Naive thymus-derived CD8-positive, alpha-beta T cell (primary cell): ENCODE data around the gene COL5A1. TPM values are rescaled to one million over a fixed set of nuclear protein-coding genes. Genes with fewer than 3 reads are reported as not detected.

Experiments
- ATAC-seq, 2 donors: fragments of 150-1000 bp; cut with Tn5 transposase in 1 of 2; sonication (Bioruptor Pico), chemical (Tn5 transposase) in 1 of 2; 1 replicate in 1 of 2; 2 replicates in 1 of 2; pipeline ENCODE4 v1.10.0; 2021; ENCODE audit warnings: mild to moderate bottlenecking in 2 of 2, moderate library complexity in 2 of 2
- POLR2A ChIA-PET: fragments of 350-600 bp; sonication (Branson Sonifier 250); formaldehyde crosslinking; loops from one replicate; lab custom pipeline; 2021; ENCODE audit warnings: antibody characterized with exemption; lab: Charles Lee
- DNase-seq, 10 donors: peaks; one replicate each; pipeline versions ENCODE4 v3.0.0 to v3.0.0-alpha.2; 2020 to 2022
- H3K27ac Mint-ChIP-seq, 10 donors: one replicate each; pipeline ENCODE4 v1.8.0; 2020 to 2022; ENCODE audit warnings: mild to moderate bottlenecking in 10 of 10, mixed read lengths in 10 of 10, moderate library complexity in 4 of 10, inconsistent platforms in 1 of 10
- H3K27me3 Mint-ChIP-seq, 5 donors: one replicate each; pipeline ENCODE4 v1.8.0; 2021 to 2022; ENCODE audit warnings: mixed read lengths in 5 of 5
- H3K36me3 Mint-ChIP-seq, 3 donors: one replicate each; pipeline ENCODE4 v1.8.0; 2020 to 2022; ENCODE audit warnings: mixed read lengths in 3 of 3, mild to moderate bottlenecking in 2 of 3, inconsistent platforms in 1 of 3
- H3K4me1 Mint-ChIP-seq, 4 donors: one replicate each; pipeline ENCODE4 v1.8.0; 2021 to 2022; ENCODE audit warnings: mixed read lengths in 4 of 4
- H3K4me3 Mint-ChIP-seq, 10 donors: one replicate each; pipeline ENCODE4 v1.8.0; 2020 to 2022; ENCODE audit warnings: mild to moderate bottlenecking in 10 of 10, mixed read lengths in 10 of 10, moderate library complexity in 6 of 10, inconsistent platforms in 1 of 10
- H3K9me3 Mint-ChIP-seq, 9 donors: one replicate each; pipeline ENCODE4 v1.8.0; 2020 to 2022; ENCODE audit warnings: mixed read lengths in 9 of 9, mild to moderate bottlenecking in 3 of 9, inconsistent platforms in 1 of 9, moderate library complexity in 1 of 9
- polyA plus RNA-seq, 3 donors: library from polyadenylated mRNA; unstranded; fragments of 300-500 nt; fragmentation: Illumina TruSeq; gene quantifications; one replicate each; pipeline ENCODE4 v1.2.3, GENCODE V29; 2021
- total RNA-seq, 8 experiments: library from RNA in 2 of 8; stranded (reverse) in 2 of 8; gene quantifications; one replicate each; pipeline ENCODE4 v1.2.3 and lab custom pipeline; 2021 to 2026

COL5A1 gene
- total and polyA plus RNA-seq, 5 experiments from 2014 or later = 0.26 TPM; not detected in 4

GRCh38 chr9:134600836-134601638, 40.6 kb upstream of the COL5A1 start:
- DNase-seq = no peak
- H3K36me3 Mint-ChIP-seq = no peaks in the 10 kb centered on the region
- no peaks in the 10 kb centered on the region for H3K9me3 Mint-ChIP-seq
- H3K4me1 Mint-ChIP-seq = no peaks in the 10 kb centered on the region
- ATAC-seq = no peak
- peaks cover 0 to 12% (median 0%) of the 10 kb centered on the region in 5 donors for H3K27me3 Mint-ChIP-seq
- POLR2A ChIA-PET = no interaction called here
- no peak overlapping the region for H3K27ac Mint-ChIP-seq
- no peak overlapping the region for H3K4me3 Mint-ChIP-seq

- ATAC-seq (no peak), DNase-seq (no peak)
- Mint-ChIP-seq H3K27me3 (peaks cover 0 to 12% (median 0%) of the 10 kb centered on the region in 5 donors), H3K36me3 (no peaks in the 10 kb centered on the region), H3K9me3 (no peaks in the 10 kb centered on the region), H3K27ac (no peak overlapping the region), H3K4me3 (no peak overlapping the region), H3K4me1 (no peaks in the 10 kb centered on the region)
- POLR2A ChIA-PET = no interaction called here
These were observed 39.8 kb upstream of the COL5A1 start for GRCh38 chr9:134601764-134602163.

GRCh38 chr9:134602547-134603362, 38.8 kb upstream of the COL5A1 start:
- ATAC-seq (no peak), DNase-seq (peak in 1 of 10 donors; percentile 14)
- Mint-ChIP-seq H3K4me3 (no peak overlapping the region), H3K4me1 (no peaks in the 10 kb centered on the region), H3K27ac (no peak overlapping the region), H3K27me3 (peaks cover 0 to 12% (median 0%) of the 10 kb centered on the region in 5 donors), H3K36me3 (no peaks in the 10 kb centered on the region), H3K9me3 (no peaks in the 10 kb centered on the region)
- POLR2A ChIA-PET = no interaction called here

- H3K27me3 Mint-ChIP-seq = peaks cover 3 to 20% (median 8%) of the 10 kb centered on the region in 5 donors
- no peaks in the 10 kb centered on the region for H3K9me3 Mint-ChIP-seq
- no peaks in the 10 kb centered on the region for H3K36me3 Mint-ChIP-seq
- H3K4me1 Mint-ChIP-seq = no peaks in the 10 kb centered on the region
- ATAC-seq = no peak
- peak overlapping the region in 1 of 10 donors; percentile 51 for H3K27ac Mint-ChIP-seq
- H3K4me3 Mint-ChIP-seq = no peak overlapping the region
- POLR2A ChIA-PET = no interaction called here
- no peak for DNase-seq
These were observed 36.8 kb upstream of the COL5A1 start for GRCh38 chr9:134604834-134605233.

- Mint-ChIP-seq H3K4me3 (no peak overlapping the region), H3K4me1 (no peaks in the 10 kb centered on the region), H3K9me3 (no peaks in the 10 kb centered on the region), H3K27ac (peak overlapping the region in 1 of 10 donors; percentile 62), H3K36me3 (no peaks in the 10 kb centered on the region), H3K27me3 (peaks cover 3 to 20% (median 15%) of the 10 kb centered on the region in 5 donors)
- POLR2A ChIA-PET = no interaction called here
- ATAC-seq (no peak), DNase-seq (peak in 1 of 10 donors; percentile 14)
These were observed 36.1 kb upstream of the COL5A1 start for GRCh38 chr9:134605351-134605965.

- no peak for DNase-seq
- Mint-ChIP-seq H3K9me3 (peaks cover 0 to 4% (median 0%) of the 10 kb centered on the region in 9 donors), H3K4me1 (no peaks in the 10 kb centered on the region), H3K36me3 (no peaks in the 10 kb centered on the region), H3K4me3 (no peak overlapping the region), H3K27me3 (peaks cover 6 to 24% (median 20%) of the 10 kb centered on the region in 5 donors), H3K27ac (no peak overlapping the region)
- no peak for ATAC-seq
- POLR2A ChIA-PET = no interaction called here
These were observed 35.6 kb upstream of the COL5A1 start for GRCh38 chr9:134605966-134606357.

GRCh38 chr9:134606951-134607731, 34.5 kb upstream of the COL5A1 start:
- DNase-seq = peak in 1 of 10 donors; percentile 8
- POLR2A ChIA-PET = no interaction called here
- H3K36me3 Mint-ChIP-seq = peaks cover 0 to 5% (median 0%) of the 10 kb centered on the region in 3 donors
- H3K9me3 Mint-ChIP-seq = peaks cover 2 to 15% (median 6%) of the 10 kb centered on the region in 9 donors
- no peak overlapping the region for H3K27ac Mint-ChIP-seq
- ATAC-seq = no peak
- no peak overlapping the region for H3K4me3 Mint-ChIP-seq
- H3K27me3 Mint-ChIP-seq = peaks cover 7 to 31% (median 19%) of the 10 kb centered on the region in 5 donors
- H3K4me1 Mint-ChIP-seq = no peaks in the 10 kb centered on the region

- H3K27me3 Mint-ChIP-seq = peaks cover 7 to 33% (median 16%) of the 10 kb centered on the region in 5 donors
- no peak overlapping the region for H3K4me3 Mint-ChIP-seq
- ATAC-seq = no peak
- POLR2A ChIA-PET = no interaction called here
- DNase-seq = no peak
- H3K27ac Mint-ChIP-seq = no peak overlapping the region
- H3K36me3 Mint-ChIP-seq = peaks cover 0 to 11% (median 2%) of the 10 kb centered on the region in 3 donors
- H3K9me3 Mint-ChIP-seq = peaks cover 5 to 24% (median 14%) of the 10 kb centered on the region in 9 donors
- H3K4me1 Mint-ChIP-seq = no peaks in the 10 kb centered on the region
These were observed 33.6 kb upstream of the COL5A1 start for GRCh38 chr9:134607971-134608370.

- H3K4me3 Mint-ChIP-seq = no peak overlapping the region
- H3K4me1 Mint-ChIP-seq = no peaks in the 10 kb centered on the region
- no peak for DNase-seq
- no peak for ATAC-seq
- H3K27ac Mint-ChIP-seq = no peak overlapping the region
- peaks cover 0 to 11% (median 2%) of the 10 kb centered on the region in 3 donors for H3K36me3 Mint-ChIP-seq
- POLR2A ChIA-PET = no interaction called here
- peaks cover 5 to 37% (median 18%) of the 10 kb centered on the region in 9 donors for H3K9me3 Mint-ChIP-seq
- H3K27me3 Mint-ChIP-seq = peaks cover 7 to 33% (median 17%) of the 10 kb centered on the region in 5 donors
These were observed 30.6 kb upstream of the COL5A1 start for GRCh38 chr9:134611046-134611445.

GRCh38 chr9:134612309-134612708, 29.3 kb upstream of the COL5A1 start:
- H3K36me3 Mint-ChIP-seq = peaks cover 0 to 11% (median 2%) of the 10 kb centered on the region in 3 donors

GRCh38 chr9:134612715-134613114, 28.9 kb upstream of the COL5A1 start:
- Mint-ChIP-seq H3K9me3 (peaks cover 5 to 37% (median 18%) of the 10 kb centered on the region in 9 donors), H3K4me3 (no peak overlapping the region), H3K36me3 (peaks cover 0 to 11% (median 2%) of the 10 kb centered on the region in 3 donors), H3K27ac (no peak overlapping the region), H3K27me3 (peaks cover 7 to 33% (median 17%) of the 10 kb centered on the region in 5 donors), H3K4me1 (no peaks in the 10 kb centered on the region)
- POLR2A ChIA-PET = interaction anchor here (0.6 kb wide), 1 partner anchor 27 kb away, joined by 3 read pairs; no protein-coding TSS in a partner anchor
- no peak for DNase-seq
- no peak for ATAC-seq

More at GRCh38 chr9:134612309-134612708, 29.3 kb upstream of the COL5A1 start:
- Mint-ChIP-seq H3K27me3 (peaks cover 7 to 33% (median 17%) of the 10 kb centered on the region in 5 donors), H3K27ac (no peak overlapping the region), H3K4me3 (no peak overlapping the region), H3K4me1 (no peaks in the 10 kb centered on the region), H3K9me3 (peaks cover 5 to 37% (median 18%) of the 10 kb centered on the region in 9 donors)
- DNase-seq (no peak), ATAC-seq (no peak)
- POLR2A ChIA-PET = no interaction called here

GRCh38 chr9:134614256-134614655, 27.3 kb upstream of the COL5A1 start:
- Mint-ChIP-seq H3K9me3 (peaks cover 5 to 37% (median 18%) of the 10 kb centered on the region in 9 donors), H3K36me3 (peaks cover 0 to 11% (median 2%) of the 10 kb centered on the region in 3 donors), H3K4me1 (no peaks in the 10 kb centered on the region), H3K27ac (no peak overlapping the region), H3K27me3 (peaks cover 4 to 39% (median 15%) of the 10 kb centered on the region in 5 donors), H3K4me3 (no peak overlapping the region)
- ATAC-seq (no peak), DNase-seq (no peak)
- POLR2A ChIA-PET = no interaction called here
